ENCODE results near the gene SLC9A9. TPM values are rescaled to one million over a fixed set of nuclear protein-coding genes. Genes with fewer than 3 reads are reported as not detected.

Gene SLC9A9
- polyA plus RNA-seq, 1 donor from 2014 or later = 0.54 TPM

- Histone ChIP-seq H4K20me1 (ENCODE audit: insufficient read depth) (no peaks in the 10 kb centered on the region), H3K79me2 (replicated peaks; ENCODE audit: insufficient read depth, low read length) (no peaks in the 10 kb centered on the region), H3F3A (ENCODE audit: insufficient read depth, low read length, poor library complexity, severe bottlenecking) (no peaks in the 10 kb centered on the region), H3K9me2 (ENCODE audit: insufficient read depth, low read length) (no peaks in the 10 kb centered on the region), H3K27ac (ENCODE audit: low read length) (no peak overlapping the region), H3K4me2 (ENCODE audit: low read length) (no peak overlapping the region), H3K9me3 (ENCODE audit: low read length) (no peaks in the 10 kb centered on the region), H3K4me3 (ENCODE audit: low read length) (no peak overlapping the region), H3K27me3 (ENCODE audit: insufficient read depth, low read depth, low read length) (no peaks in the 10 kb centered on the region), H3K36me3 (ENCODE audit: insufficient read depth, low read length) (no peaks in the 10 kb centered on the region), H2AFZ (ENCODE audit: low read depth, low read length) (no peak overlapping the region), H3K9ac (ENCODE audit: low read length) (no peak overlapping the region)
- TF ChIP-seq EP300 (conservative IDR thresholded peaks at IDR 0.05; ENCODE audit: poor library complexity, severe bottlenecking) (no peak), MXI1 (conservative IDR thresholded peaks at IDR 0.05; ENCODE audit: poor library complexity, severe bottlenecking) (no peak), POLR2AphosphoS5 (IDR thresholded peaks at IDR 0.05) (no peak), TAF1 (IDR thresholded peaks at IDR 0.05; ENCODE audit: low read depth) (no peak), EZH2 (IDR thresholded peaks at IDR 0.05; ENCODE audit: borderline replicate concordance, insufficient read depth, low read length, poor library complexity, severe bottlenecking) (no peak), RAD21 (conservative IDR thresholded peaks at IDR 0.05) (no peak), SMC3 (conservative IDR thresholded peaks at IDR 0.05; ENCODE audit: poor library complexity) (no peak), REST (IDR thresholded peaks at IDR 0.05; ENCODE audit: borderline replicate concordance) (no peak)
- TF ChIP-seq, protein P1, sequence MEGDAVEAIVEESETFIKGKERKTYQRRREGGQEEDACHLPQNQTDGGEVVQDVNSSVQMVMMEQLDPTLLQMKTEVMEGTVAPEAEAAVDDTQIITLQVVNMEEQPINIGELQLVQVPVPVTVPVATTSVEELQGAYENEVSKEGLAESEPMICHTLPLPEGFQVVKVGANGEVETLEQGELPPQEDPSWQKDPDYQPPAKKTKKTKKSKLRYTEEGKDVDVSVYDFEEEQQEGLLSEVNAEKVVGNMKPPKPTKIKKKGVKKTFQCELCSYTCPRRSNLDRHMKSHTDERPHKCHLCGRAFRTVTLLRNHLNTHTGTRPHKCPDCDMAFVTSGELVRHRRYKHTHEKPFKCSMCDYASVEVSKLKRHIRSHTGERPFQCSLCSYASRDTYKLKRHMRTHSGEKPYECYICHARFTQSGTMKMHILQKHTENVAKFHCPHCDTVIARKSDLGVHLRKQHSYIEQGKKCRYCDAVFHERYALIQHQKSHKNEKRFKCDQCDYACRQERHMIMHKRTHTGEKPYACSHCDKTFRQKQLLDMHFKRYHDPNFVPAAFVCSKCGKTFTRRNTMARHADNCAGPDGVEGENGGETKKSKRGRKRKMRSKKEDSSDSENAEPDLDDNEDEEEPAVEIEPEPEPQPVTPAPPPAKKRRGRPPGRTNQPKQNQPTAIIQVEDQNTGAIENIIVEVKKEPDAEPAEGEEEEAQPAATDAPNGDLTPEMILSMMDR (IDR thresholded peaks at IDR 0.05; ENCODE audit: poor library complexity, severe bottlenecking) = no peak
These were observed 404.4 kb downstream of the SLC9A9 start for GRCh38 chr3:143443851-143444331.

- Histone ChIP-seq H3K9me2 (ENCODE audit: insufficient read depth, low read length) (no peaks in the 10 kb centered on the region), H3K27me3 (ENCODE audit: insufficient read depth, low read depth, low read length) (no peaks in the 10 kb centered on the region), H3K4me3 (ENCODE audit: low read length) (no peak overlapping the region), H4K20me1 (ENCODE audit: insufficient read depth) (no peaks in the 10 kb centered on the region), H3K79me2 (replicated peaks; ENCODE audit: insufficient read depth, low read length) (no peaks in the 10 kb centered on the region), H3K27ac (ENCODE audit: low read length) (no peak overlapping the region), H3K9ac (ENCODE audit: low read length) (no peak overlapping the region), H3K36me3 (ENCODE audit: insufficient read depth, low read length) (no peaks in the 10 kb centered on the region), H3F3A (ENCODE audit: insufficient read depth, low read length, poor library complexity, severe bottlenecking) (no peaks in the 10 kb centered on the region), H3K9me3 (ENCODE audit: low read length) (no peaks in the 10 kb centered on the region), H3K4me2 (ENCODE audit: low read length) (no peak overlapping the region), H2AFZ (ENCODE audit: low read depth, low read length) (no peak overlapping the region)
- TF ChIP-seq MXI1 (conservative IDR thresholded peaks at IDR 0.05; ENCODE audit: poor library complexity, severe bottlenecking) = no peak
- TF ChIP-seq, protein P1 (IDR thresholded peaks at IDR 0.05; ENCODE audit: poor library complexity, severe bottlenecking) = no peak
- TF ChIP-seq POLR2AphosphoS5 (IDR thresholded peaks at IDR 0.05) = no peak
- TF ChIP-seq EZH2 (IDR thresholded peaks at IDR 0.05; ENCODE audit: borderline replicate concordance, insufficient read depth, low read length, poor library complexity, severe bottlenecking) = no peak
- no peak for TF ChIP-seq RAD21 (conservative IDR thresholded peaks at IDR 0.05)
- no peak for TF ChIP-seq SMC3 (conservative IDR thresholded peaks at IDR 0.05; ENCODE audit: poor library complexity)
- no peak for TF ChIP-seq EP300 (conservative IDR thresholded peaks at IDR 0.05; ENCODE audit: poor library complexity, severe bottlenecking)
- TF ChIP-seq TAF1 (IDR thresholded peaks at IDR 0.05; ENCODE audit: low read depth) = no peak
These were observed 405.3 kb downstream of the SLC9A9 start for GRCh38 chr3:143442814-143443447.
